ENCODE measurements around the gene TAS1R1.

Gene TAS1R1

GRCh38 chr1:6536291-6536690 lies 18.8 kb upstream of the TAS1R1 start:
- DNase-seq (ENCODE audit: low spot score), result no peak
- TF ChIP-seq, protein P1, sequence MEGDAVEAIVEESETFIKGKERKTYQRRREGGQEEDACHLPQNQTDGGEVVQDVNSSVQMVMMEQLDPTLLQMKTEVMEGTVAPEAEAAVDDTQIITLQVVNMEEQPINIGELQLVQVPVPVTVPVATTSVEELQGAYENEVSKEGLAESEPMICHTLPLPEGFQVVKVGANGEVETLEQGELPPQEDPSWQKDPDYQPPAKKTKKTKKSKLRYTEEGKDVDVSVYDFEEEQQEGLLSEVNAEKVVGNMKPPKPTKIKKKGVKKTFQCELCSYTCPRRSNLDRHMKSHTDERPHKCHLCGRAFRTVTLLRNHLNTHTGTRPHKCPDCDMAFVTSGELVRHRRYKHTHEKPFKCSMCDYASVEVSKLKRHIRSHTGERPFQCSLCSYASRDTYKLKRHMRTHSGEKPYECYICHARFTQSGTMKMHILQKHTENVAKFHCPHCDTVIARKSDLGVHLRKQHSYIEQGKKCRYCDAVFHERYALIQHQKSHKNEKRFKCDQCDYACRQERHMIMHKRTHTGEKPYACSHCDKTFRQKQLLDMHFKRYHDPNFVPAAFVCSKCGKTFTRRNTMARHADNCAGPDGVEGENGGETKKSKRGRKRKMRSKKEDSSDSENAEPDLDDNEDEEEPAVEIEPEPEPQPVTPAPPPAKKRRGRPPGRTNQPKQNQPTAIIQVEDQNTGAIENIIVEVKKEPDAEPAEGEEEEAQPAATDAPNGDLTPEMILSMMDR (IDR thresholded peaks at IDR 0.05; ENCODE audit: extremely low read depth, missing control alignments), result no peak

- TF ChIP-seq, protein P1 (IDR thresholded peaks at IDR 0.05; ENCODE audit: extremely low read depth, missing control alignments), result no peak
- no peak for DNase-seq (ENCODE audit: low spot score)
These were observed 16.2 kb upstream of the TAS1R1 start for GRCh38 chr1:6538956-6539355.

DNA sequence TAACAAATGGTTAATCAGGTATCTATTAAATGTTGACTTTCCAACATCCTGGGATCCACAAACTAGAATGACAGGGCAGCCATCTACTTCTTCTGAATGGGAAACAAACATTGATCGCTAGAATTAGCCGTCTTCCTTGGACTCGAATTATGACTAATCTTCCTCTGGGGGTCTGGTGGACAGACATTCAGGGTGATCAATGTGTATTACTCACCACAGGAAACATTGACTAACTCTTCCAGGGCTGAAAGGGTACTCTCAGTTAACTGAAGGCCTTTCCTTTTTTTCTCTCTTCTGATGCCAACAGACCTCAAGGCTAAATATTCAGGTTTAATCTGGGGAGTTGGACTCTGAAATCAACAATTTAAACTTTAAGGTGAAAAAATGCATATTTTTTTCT lies 10.3 kb upstream of the TAS1R1 start:
- TF ChIP-seq, protein P1 (IDR thresholded peaks at IDR 0.05; ENCODE audit: extremely low read depth, missing control alignments), result no peak
- no peak for DNase-seq (ENCODE audit: low spot score)

DNA sequence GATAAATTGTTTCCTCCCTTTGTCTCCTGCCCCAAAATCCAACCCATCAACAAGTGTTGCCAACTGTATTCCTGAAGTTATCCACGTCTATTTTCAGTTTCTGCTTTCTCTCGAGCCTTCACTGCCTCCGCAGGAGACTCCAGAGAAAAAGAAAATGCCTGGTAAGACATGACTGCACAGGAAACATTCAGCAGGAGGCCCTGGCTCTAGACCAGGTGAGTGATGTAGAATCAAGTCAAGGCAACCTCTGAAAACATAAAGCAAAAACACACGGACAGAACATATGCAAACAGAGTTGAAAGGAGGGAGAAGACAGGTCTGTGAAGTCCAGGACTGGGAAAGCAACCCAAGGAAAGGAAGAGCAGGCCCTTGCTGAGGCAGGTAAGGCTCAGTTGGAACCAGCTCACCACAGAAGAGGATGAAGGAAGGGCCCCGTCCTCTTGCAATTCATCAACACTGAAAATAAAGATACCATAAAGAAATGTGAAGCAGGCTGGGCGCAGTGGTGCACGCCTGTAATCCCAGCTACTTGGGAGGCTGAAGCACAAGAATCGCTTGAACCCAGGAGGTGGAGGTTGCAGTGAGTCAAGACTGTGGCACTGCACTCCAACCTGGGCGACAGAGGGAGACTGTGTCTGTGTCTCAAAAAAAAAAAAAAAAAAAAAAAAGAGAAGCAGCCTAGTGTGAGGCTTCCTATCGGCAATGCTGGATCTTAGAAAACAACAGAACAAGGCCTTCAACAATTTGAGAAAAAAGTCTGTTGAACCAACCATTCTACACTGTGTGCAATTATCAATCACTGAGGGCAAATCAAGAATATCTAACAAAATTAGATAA lies 9.6 kb upstream of the TAS1R1 start:
- TF ChIP-seq, protein P1 (IDR thresholded peaks at IDR 0.05; ENCODE audit: extremely low read depth, missing control alignments), result no peak
- no peak for DNase-seq (ENCODE audit: low spot score)

DNA sequence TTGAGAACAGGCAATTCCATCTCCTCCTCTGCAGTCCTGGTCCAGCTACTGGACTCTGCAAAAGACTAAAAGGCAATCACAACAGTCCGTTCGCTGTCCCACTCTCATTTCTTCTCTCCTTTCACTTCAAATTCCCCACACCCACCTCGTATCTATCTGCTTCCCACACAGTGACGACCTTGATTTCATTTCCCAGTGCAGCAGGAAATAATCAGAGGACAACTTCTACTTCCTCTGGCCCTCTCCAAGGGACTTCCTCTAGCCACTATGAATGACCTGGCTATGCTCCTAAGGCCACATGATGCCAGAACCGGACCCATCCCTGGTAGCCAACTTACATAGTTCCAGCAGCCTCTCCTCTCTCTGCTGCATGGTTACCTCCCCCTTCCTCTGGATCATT lies 8.8 kb upstream of the TAS1R1 start:
- no peak for DNase-seq (ENCODE audit: low spot score)

GRCh38 chr1:6547301-6547700 lies 7.8 kb upstream of the TAS1R1 start:
- no peak for DNase-seq (ENCODE audit: low spot score)

More for the DNA sequence above, 8.8 kb upstream of the TAS1R1 start:
- TF ChIP-seq, protein P1 (IDR thresholded peaks at IDR 0.05; ENCODE audit: extremely low read depth, missing control alignments), result no peak

More at GRCh38 chr1:6547301-6547700, 7.8 kb upstream of the TAS1R1 start:
- TF ChIP-seq, protein P1 (IDR thresholded peaks at IDR 0.05; ENCODE audit: extremely low read depth, missing control alignments), result no peak

Data from GM20000 (cell line).